ENCODE data around the gene CLSTN2.

CLSTN2 gene

GRCh38 chr3:140007911-140008869 is 73.2 kb downstream of the CLSTN2 start:
- DNase-seq = no peak

- no peak for DNase-seq
Measured at GRCh38 chr3:140010391-140010790, 75.4 kb downstream of the CLSTN2 start.

GRCh38 chr3:140011086-140011485 is 76.1 kb downstream of the CLSTN2 start:
- no peak for DNase-seq

GRCh38 chr3:140011611-140012277 is 76.8 kb downstream of the CLSTN2 start:
- no peak for DNase-seq

- DNase-seq = no peak
Measured at GRCh38 chr3:140013220-140013619, 78.2 kb downstream of the CLSTN2 start.

GRCh38 chr3:140014831-140015495 is 80.0 kb downstream of the CLSTN2 start:
- no peak for DNase-seq

- no peak for DNase-seq
Measured at GRCh38 chr3:140015741-140016140, 80.8 kb downstream of the CLSTN2 start.

- DNase-seq = no peak
Measured at GRCh38 chr3:140018556-140018955, 83.6 kb downstream of the CLSTN2 start.

GRCh38 chr3:140019946-140020345 is 85.0 kb downstream of the CLSTN2 start:
- no peak for DNase-seq

GRCh38 chr3:140020541-140020940 is 85.6 kb downstream of the CLSTN2 start:
- no peak for DNase-seq

- DNase-seq = no peak
Measured at GRCh38 chr3:140021269-140021668, 86.3 kb downstream of the CLSTN2 start.

- DNase-seq = no peak
Measured at GRCh38 chr3:140022066-140022770, 87.2 kb downstream of the CLSTN2 start.

- DNase-seq = no peak
Measured at GRCh38 chr3:140023616-140024530, 88.9 kb downstream of the CLSTN2 start.

GRCh38 chr3:140031170-140031569 is 96.2 kb downstream of the CLSTN2 start:
- DNase-seq = no peak

GRCh38 chr3:140034058-140034457 is 99.1 kb downstream of the CLSTN2 start:
- DNase-seq = no peak

GRCh38 chr3:140035871-140036270 is 100.9 kb downstream of the CLSTN2 start:
- DNase-seq = no peak

GRCh38 chr3:140050396-140050795 is 115.4 kb downstream of the CLSTN2 start:
- no peak for DNase-seq

GRCh38 chr3:140051019-140051957 is 116.3 kb downstream of the CLSTN2 start:
- no peak for DNase-seq

- no peak for DNase-seq
Measured at GRCh38 chr3:140052771-140053702, 118.1 kb downstream of the CLSTN2 start.
